Loucy (cell line): ENCODE measurements around the gene ST3GAL6.

ENCODE experiments used
- H2AFZ ChIP-seq: fragments of 200-600 bp; sonication (generic); 2 replicates; pipeline ENCODE4 v1.6.0; 2016; ENCODE audit warnings: antibody characterized with exemption, mild to moderate bottlenecking, low read length, moderate library complexity
- H3F3A ChIP-seq: fragments of 200-600 bp; 2 replicates; pipeline ENCODE4 v1.6.0; 2016; ENCODE audit warnings: antibody characterized with exemption, low read depth, mild to moderate bottlenecking
- H3K27me3 ChIP-seq: fragments of 200-600 bp; sonication (generic); 2 replicates; pipeline ENCODE4 v1.6.1; 2014; ENCODE audit warnings: low read length, mild to moderate bottlenecking; ENCODE audit not compliant: insufficient read depth, poor library complexity, severe bottlenecking
- H3K36me3 ChIP-seq: fragments of 200-600 bp; sonication (generic); 2 replicates; pipeline ENCODE4 v1.6.1; 2016; ENCODE audit warnings: low read length; ENCODE audit not compliant: insufficient read depth
- H3K4me1 ChIP-seq: fragments of 200-600 bp; sonication (generic); 2 replicates; pipeline ENCODE4 v1.5.1; 2014; ENCODE audit warnings: low read length, mild to moderate bottlenecking; ENCODE audit not compliant: insufficient read depth, poor library complexity, severe bottlenecking
- H3K4me2 ChIP-seq: fragments of 200-600 bp; sonication (generic); 2 replicates; pipeline ENCODE4 v1.6.0; 2014; ENCODE audit warnings: antibody characterized with exemption, low read length, low read depth, mild to moderate bottlenecking; ENCODE audit not compliant: poor library complexity, severe bottlenecking
- H3K4me3 ChIP-seq: fragments of 200-600 bp; sonication (generic); 2 replicates; pipeline ENCODE4 v1.5.1; 2014; ENCODE audit warnings: low read length, mild to moderate bottlenecking, mixed read lengths; ENCODE audit not compliant: poor library complexity, severe bottlenecking
- H3K79me2 ChIP-seq: fragments of 200-600 bp; sonication (generic); 2 replicates; pipeline ENCODE4 v1.6.1; 2014; ENCODE audit warnings: low read length; ENCODE audit not compliant: insufficient read depth
- H3K9ac ChIP-seq: fragments of 200-600 bp; sonication (generic); 2 replicates; pipeline ENCODE4 v1.6.0; 2014; ENCODE audit warnings: mild to moderate bottlenecking, low read depth, low read length, moderate library complexity; ENCODE audit not compliant: poor library complexity, severe bottlenecking
- H3K9me2 ChIP-seq: fragments of 200-600 bp; sonication (generic); replicated peaks from 2 replicates; pipeline ENCODE4 v1.6.1; 2016; ENCODE audit warnings: low read depth, low read length, mixed read lengths
- H3K9me3 ChIP-seq: fragments of 200-600 bp; sonication (generic); 2 replicates; pipeline ENCODE4 v1.6.1; 2014; ENCODE audit warnings: mild to moderate bottlenecking, antibody characterized with exemption, low read length, low read depth; ENCODE audit not compliant: insufficient read depth
- H4K20me1 ChIP-seq: fragments of 200-600 bp; sonication (generic); 2 replicates; pipeline ENCODE4 v1.6.0; 2014; ENCODE audit warnings: antibody characterized with exemption, low read length, mild to moderate bottlenecking; ENCODE audit not compliant: insufficient read depth, poor library complexity, severe bottlenecking
- EZH2phosphoT487 ChIP-seq: fragments of 200-600 bp; IDR thresholded peaks from 2 replicates; pipeline ENCODE4 v1.6.1; 2018; ENCODE audit warnings: antibody characterized with exemption, mild to moderate bottlenecking, moderate library complexity, borderline replicate concordance
- TF ChIP-seq, protein P1 (sequence below): fragments of 200-600 bp; sonication (generic); conservative IDR thresholded peaks from 2 replicates; pipeline ENCODE4 v1.5.1; 2014; ENCODE audit warnings: mild to moderate bottlenecking, antibody characterized with exemption, low read length

ST3GAL6 gene

DNA sequence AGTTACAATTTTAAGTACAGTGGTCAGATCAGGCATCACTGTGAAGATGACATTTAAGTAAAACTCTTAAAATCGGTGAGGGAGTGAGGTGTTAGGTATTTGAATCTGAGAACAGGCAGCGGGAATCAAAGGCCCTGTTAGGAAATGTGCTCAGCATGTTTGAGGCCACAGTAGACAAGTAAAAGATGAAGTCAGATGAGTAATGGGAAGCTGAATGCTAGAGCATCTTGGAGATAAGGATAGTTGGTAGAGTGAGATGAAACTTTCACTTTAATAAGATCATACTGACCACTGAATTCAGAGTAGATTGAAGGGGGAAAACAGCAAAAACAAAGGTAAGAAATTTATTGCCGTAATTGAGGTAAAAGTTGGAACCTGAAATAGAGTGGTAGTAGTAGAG, 76.7 kb downstream of the ST3GAL6 start:
- H3K9me2 ChIP-seq, result no peaks in the 10 kb centered on the region
- H3K36me3 ChIP-seq, result no peaks in the 10 kb centered on the region
- no peaks in the 10 kb centered on the region for H3K79me2 ChIP-seq

DNA sequence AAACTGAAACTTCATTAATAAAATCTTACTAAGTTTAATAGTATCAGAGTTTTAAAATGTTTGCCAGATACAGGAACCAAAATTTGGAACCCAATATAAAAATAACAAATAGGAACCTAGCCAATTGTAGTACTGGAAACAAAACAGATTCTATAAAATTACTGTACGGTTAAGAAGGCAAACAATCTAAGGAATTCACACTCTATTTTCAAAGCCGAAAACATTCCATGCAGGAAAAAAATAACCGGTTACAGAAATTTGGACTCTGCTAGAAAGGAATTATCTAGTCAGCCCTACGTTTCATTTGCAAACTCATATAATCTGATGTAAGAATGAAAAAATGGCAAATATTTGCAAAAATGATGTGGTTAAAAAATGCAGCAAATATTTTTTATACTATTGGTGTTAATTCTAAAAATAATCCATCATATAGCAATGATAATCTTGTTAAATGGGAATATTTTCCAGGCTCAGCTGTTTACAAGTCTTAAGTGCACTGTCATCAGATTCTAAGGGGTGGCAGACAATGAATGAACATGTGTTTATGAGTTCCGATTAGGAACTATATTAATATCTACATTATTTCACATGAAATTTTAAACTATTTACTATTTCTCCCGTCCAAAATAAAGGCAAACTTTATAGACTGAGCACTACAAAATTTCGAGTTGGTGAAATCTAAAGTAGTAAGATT, 80.3 kb downstream of the ST3GAL6 start:
- Histone ChIP-seq H4K20me1 (no peaks in the 10 kb centered on the region), H3K4me3 (no peak overlapping the region), H2AFZ (no peak overlapping the region), H3K9ac (no peak overlapping the region), H3K9me3 (no peaks in the 10 kb centered on the region), H3K4me2 (no peak overlapping the region), H3K4me1 (no peaks in the 10 kb centered on the region), H3K9me2 (no peaks in the 10 kb centered on the region), H3K79me2 (no peaks in the 10 kb centered on the region), H3F3A (no peaks in the 10 kb centered on the region), H3K36me3 (peaks cover 7% of the 10 kb centered on the region; the same call in 1 of the 2 replicates), H3K27me3 (no peaks in the 10 kb centered on the region)
- TF ChIP-seq EZH2phosphoT487, result no peak
- TF ChIP-seq, protein P1, sequence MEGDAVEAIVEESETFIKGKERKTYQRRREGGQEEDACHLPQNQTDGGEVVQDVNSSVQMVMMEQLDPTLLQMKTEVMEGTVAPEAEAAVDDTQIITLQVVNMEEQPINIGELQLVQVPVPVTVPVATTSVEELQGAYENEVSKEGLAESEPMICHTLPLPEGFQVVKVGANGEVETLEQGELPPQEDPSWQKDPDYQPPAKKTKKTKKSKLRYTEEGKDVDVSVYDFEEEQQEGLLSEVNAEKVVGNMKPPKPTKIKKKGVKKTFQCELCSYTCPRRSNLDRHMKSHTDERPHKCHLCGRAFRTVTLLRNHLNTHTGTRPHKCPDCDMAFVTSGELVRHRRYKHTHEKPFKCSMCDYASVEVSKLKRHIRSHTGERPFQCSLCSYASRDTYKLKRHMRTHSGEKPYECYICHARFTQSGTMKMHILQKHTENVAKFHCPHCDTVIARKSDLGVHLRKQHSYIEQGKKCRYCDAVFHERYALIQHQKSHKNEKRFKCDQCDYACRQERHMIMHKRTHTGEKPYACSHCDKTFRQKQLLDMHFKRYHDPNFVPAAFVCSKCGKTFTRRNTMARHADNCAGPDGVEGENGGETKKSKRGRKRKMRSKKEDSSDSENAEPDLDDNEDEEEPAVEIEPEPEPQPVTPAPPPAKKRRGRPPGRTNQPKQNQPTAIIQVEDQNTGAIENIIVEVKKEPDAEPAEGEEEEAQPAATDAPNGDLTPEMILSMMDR, result no peak

More for the DNA sequence above, 76.7 kb downstream of the ST3GAL6 start:
- no peak overlapping the region for H3K9ac ChIP-seq
- TF ChIP-seq EZH2phosphoT487, result no peak
- TF ChIP-seq, protein P1, result no peak
- H3K27me3 ChIP-seq, result no peaks in the 10 kb centered on the region
- H3K4me3 ChIP-seq, result no peak overlapping the region
- H3K4me1 ChIP-seq, result no peaks in the 10 kb centered on the region
- H4K20me1 ChIP-seq, result no peaks in the 10 kb centered on the region
- H2AFZ ChIP-seq, result no peak overlapping the region
- no peak overlapping the region for H3K4me2 ChIP-seq
- no peaks in the 10 kb centered on the region for H3K9me3 ChIP-seq
- H3F3A ChIP-seq, result no peaks in the 10 kb centered on the region
